Activated naive CD4-positive, alpha-beta T cell treated with anti-CD3 and anti-CD28 coated beads, Interleukin-2, amount 10 ng/mL, durations not matched to agents 7 days and 5 days (primary cell): ENCODE data around the gene RCC2.

ENCODE experiments used
- CTCF ChIA-PET: fragments of 350-600 bp; sonication (Branson Sonifier 250); formaldehyde crosslinking; loops from one replicate; lab custom pipeline; 2021; ENCODE audit warnings: antibody characterized with exemption; lab: Charles Lee
- DNase-seq: peaks from one replicate; pipeline ENCODE4 v3.0.0-alpha.2; 2020
- H3K27ac Mint-ChIP-seq: one replicate; pipeline ENCODE4 v1.8.0; 2021; ENCODE audit warnings: mild to moderate bottlenecking, moderate library complexity, mixed read lengths
- H3K27me3 Mint-ChIP-seq: one replicate; pipeline ENCODE4 v1.8.0; 2021; ENCODE audit warnings: mild to moderate bottlenecking, mixed read lengths
- H3K36me3 Mint-ChIP-seq: one replicate; pipeline ENCODE4 v1.8.0; 2021; ENCODE audit warnings: mixed read lengths
- H3K4me1 Mint-ChIP-seq: one replicate; pipeline ENCODE4 v1.8.0; 2021; ENCODE audit warnings: mixed read lengths
- H3K4me3 Mint-ChIP-seq: one replicate; pipeline ENCODE4 v1.8.0; 2021; ENCODE audit warnings: mild to moderate bottlenecking, moderate library complexity, mixed read lengths
- H3K9me3 Mint-ChIP-seq: one replicate; pipeline ENCODE4 v1.8.0; 2021; ENCODE audit warnings: mixed read lengths

Gene RCC2

DNA sequence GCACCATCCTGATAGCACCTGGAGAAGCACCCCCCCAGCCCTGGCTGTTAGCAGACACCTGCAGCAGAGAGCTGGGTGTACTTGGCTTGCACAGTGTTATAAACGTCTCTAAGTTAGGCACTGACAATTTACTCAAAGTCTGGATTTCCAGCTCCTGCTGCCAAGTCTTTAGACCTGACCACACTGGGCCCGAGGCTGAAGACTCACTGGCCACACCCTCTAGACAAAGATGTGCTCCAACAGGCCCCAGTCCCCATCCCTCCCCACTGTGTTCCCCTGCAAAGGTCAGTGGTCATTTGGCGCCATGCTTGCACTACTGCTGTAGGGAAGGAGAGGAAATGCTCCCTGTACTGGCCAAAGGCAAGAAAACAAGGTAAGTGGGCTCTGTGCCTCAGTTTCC is 36.4 kb downstream of the RCC2 start:
- no peak for DNase-seq
- no peaks in the 10 kb centered on the region for H3K4me1 Mint-ChIP-seq
- H3K4me3 Mint-ChIP-seq: no peak overlapping the region
- H3K27me3 Mint-ChIP-seq: no peaks in the 10 kb centered on the region
- CTCF ChIA-PET: no interaction called here
- H3K9me3 Mint-ChIP-seq: no peaks in the 10 kb centered on the region
- peaks cover 14% of the 10 kb centered on the region for H3K36me3 Mint-ChIP-seq
- no peak overlapping the region for H3K27ac Mint-ChIP-seq

DNA sequence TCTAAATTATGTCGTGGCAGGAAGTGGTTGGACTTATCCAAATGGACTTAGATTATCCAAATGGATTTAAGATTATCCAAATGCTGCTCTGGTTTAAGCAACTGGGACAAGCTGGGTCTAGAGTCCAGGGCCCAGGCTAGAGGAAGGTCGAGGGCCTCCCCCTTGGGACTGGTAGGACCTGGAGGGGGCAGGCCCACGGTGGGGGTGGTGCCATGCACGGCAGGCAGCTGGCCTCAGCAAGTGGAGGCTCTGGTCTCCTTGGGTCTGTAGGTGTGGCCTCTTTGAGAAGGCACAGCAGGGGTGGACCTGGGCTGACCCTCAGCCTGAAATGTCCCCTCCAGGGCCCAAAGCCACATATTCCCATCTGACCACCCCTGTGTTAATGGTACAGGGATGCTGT is 37.6 kb downstream of the RCC2 start:
- H3K4me3 Mint-ChIP-seq: no peak overlapping the region
- H3K27me3 Mint-ChIP-seq: no peaks in the 10 kb centered on the region
- H3K9me3 Mint-ChIP-seq: no peaks in the 10 kb centered on the region
- H3K4me1 Mint-ChIP-seq: no peaks in the 10 kb centered on the region
- CTCF ChIA-PET: no interaction called here
- DNase-seq: no peak
- peaks cover 4% of the 10 kb centered on the region for H3K36me3 Mint-ChIP-seq
- no peak overlapping the region for H3K27ac Mint-ChIP-seq

- peaks cover 3% of the 10 kb centered on the region for H3K36me3 Mint-ChIP-seq
- no peak overlapping the region for H3K27ac Mint-ChIP-seq
- no peaks in the 10 kb centered on the region for H3K4me1 Mint-ChIP-seq
- CTCF ChIA-PET: no interaction called here
- no peaks in the 10 kb centered on the region for H3K9me3 Mint-ChIP-seq
- no peak for DNase-seq
- no peak overlapping the region for H3K4me3 Mint-ChIP-seq
- H3K27me3 Mint-ChIP-seq: peaks cover 2% of the 10 kb centered on the region
These were observed 38.6 kb downstream of the RCC2 start for GRCh38 chr1:17400725-17401341.

- Mint-ChIP-seq H3K9me3 (no peaks in the 10 kb centered on the region), H3K36me3 (no peaks in the 10 kb centered on the region), H3K27ac (no peak overlapping the region), H3K27me3 (peaks cover 17% of the 10 kb centered on the region), H3K4me1 (peaks cover 9% of the 10 kb centered on the region), H3K4me3 (no peak overlapping the region)
- no peak for DNase-seq
- CTCF ChIA-PET: no interaction called here
These were observed 41.4 kb downstream of the RCC2 start for GRCh38 chr1:17397910-17398695.

GRCh38 chr1:17393230-17393629 is 46.2 kb downstream of the RCC2 start:
- Mint-ChIP-seq H3K4me3 (no peak overlapping the region), H3K27me3 (peaks cover 34% of the 10 kb centered on the region)
- CTCF ChIA-PET: interaction anchor here (0.9 kb wide), 1 partner anchor 56 kb away, joined by 3 read pairs; no protein-coding TSS in a partner anchor

DNA sequence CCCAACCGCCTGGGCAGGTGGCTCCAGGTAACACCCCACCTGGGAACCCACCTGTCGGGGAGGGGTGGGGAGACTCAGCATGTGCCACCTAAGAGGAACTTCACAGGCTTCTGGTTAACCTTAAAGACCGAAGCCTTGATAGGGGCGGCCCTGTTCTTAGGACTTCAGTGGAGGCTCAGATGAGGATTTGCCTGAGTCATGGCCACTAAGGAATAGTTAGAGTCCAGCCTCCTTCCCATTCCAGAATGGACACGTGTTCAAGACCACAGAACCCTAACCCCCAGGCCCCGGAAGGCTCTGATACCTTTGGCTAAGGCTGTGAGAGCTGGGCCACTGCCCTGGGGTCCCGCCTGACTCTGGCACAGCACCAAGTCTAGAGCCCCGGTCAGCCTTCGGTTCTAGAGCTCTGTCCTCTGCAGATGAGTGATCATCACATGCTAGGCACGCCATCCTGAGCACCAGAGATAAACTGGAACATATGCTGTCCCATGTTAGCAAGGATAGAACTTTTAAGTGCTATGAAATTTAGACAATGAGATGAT is 47.2 kb downstream of the RCC2 start:
- Mint-ChIP-seq H3K36me3 (no peaks in the 10 kb centered on the region), H3K9me3 (no peaks in the 10 kb centered on the region), H3K4me3 (no peak overlapping the region), H3K4me1 (peaks cover 17% of the 10 kb centered on the region), H3K27ac (no peak overlapping the region), H3K27me3 (peaks cover 36% of the 10 kb centered on the region)
- DNase-seq: no peak
- CTCF ChIA-PET: no interaction called here

More at GRCh38 chr1:17393230-17393629, 46.2 kb downstream of the RCC2 start:
- DNase-seq: no peak
- H3K27ac Mint-ChIP-seq: no peak overlapping the region
- peaks cover 17% of the 10 kb centered on the region for H3K4me1 Mint-ChIP-seq
- H3K9me3 Mint-ChIP-seq: no peaks in the 10 kb centered on the region
- no peaks in the 10 kb centered on the region for H3K36me3 Mint-ChIP-seq

GRCh38 chr1:17381161-17381560 is 58.3 kb downstream of the RCC2 start:
- Mint-ChIP-seq H3K27ac (no peak overlapping the region), H3K4me1 (no peaks in the 10 kb centered on the region), H3K9me3 (no peaks in the 10 kb centered on the region), H3K36me3 (no peaks in the 10 kb centered on the region), H3K27me3 (peaks cover 27% of the 10 kb centered on the region), H3K4me3 (no peak overlapping the region)
- DNase-seq: no peak
- CTCF ChIA-PET: no interaction called here

GRCh38 chr1:17377325-17377953 is 62.0 kb downstream of the RCC2 start:
- no peak overlapping the region for H3K27ac Mint-ChIP-seq
- no peaks in the 10 kb centered on the region for H3K36me3 Mint-ChIP-seq
- no peak overlapping the region for H3K4me3 Mint-ChIP-seq
- CTCF ChIA-PET: no interaction called here
- no peak for DNase-seq
- H3K4me1 Mint-ChIP-seq: no peaks in the 10 kb centered on the region
- H3K9me3 Mint-ChIP-seq: no peaks in the 10 kb centered on the region
- peaks cover 16% of the 10 kb centered on the region for H3K27me3 Mint-ChIP-seq

DNA sequence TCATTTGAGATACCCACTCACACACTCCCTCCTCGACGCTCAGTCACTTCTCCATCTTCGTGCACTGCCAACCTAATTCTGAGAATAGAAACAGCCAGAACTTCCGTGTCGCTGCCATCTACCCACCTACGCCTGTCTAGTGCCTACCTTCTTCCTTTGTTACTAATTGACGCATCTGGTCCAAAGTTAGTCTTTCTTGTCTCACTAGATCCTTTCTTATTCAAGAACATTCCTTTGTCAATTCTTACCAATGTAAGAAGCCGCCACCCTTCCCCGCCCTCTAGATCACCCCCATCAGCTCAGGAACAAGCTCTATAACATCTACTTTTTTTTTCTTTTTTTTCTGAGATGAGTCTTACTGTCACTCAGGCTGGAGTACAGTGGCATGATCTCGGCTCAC is 63.8 kb downstream of the RCC2 start:
- Mint-ChIP-seq H3K36me3 (no peaks in the 10 kb centered on the region), H3K9me3 (no peaks in the 10 kb centered on the region)
- DNase-seq: no peak

GRCh38 chr1:17372955-17373354 is 66.5 kb downstream of the RCC2 start:
- DNase-seq: no peak
- Mint-ChIP-seq H3K4me3 (no peak overlapping the region), H3K27ac (no peak overlapping the region), H3K27me3 (peaks cover 4% of the 10 kb centered on the region), H3K9me3 (no peaks in the 10 kb centered on the region), H3K36me3 (no peaks in the 10 kb centered on the region), H3K4me1 (no peaks in the 10 kb centered on the region)
- CTCF ChIA-PET: no interaction called here

More for the DNA sequence above, 63.8 kb downstream of the RCC2 start:
- Mint-ChIP-seq H3K27ac (no peak overlapping the region), H3K27me3 (peaks cover 11% of the 10 kb centered on the region), H3K4me3 (no peak overlapping the region), H3K4me1 (no peaks in the 10 kb centered on the region)
- CTCF ChIA-PET: no interaction called here

- Mint-ChIP-seq H3K4me3 (no peak within 1 kb of the TSS), H3K36me3 (no peaks in the 10 kb centered on the region), H3K27me3 (peaks cover 8% of the 10 kb centered on the region), H3K27ac (no peak within 1 kb of the TSS), H3K9me3 (no peaks in the 10 kb centered on the region), H3K4me1 (no peaks in the 10 kb centered on the region)
- CTCF ChIA-PET: no interaction called here
- no peak for DNase-seq
These were observed 67.6 kb downstream of the RCC2 start, which contains the start of gene PADI6 for GRCh38 chr1:17371896-17372295. TSS of gene PADI6 (plus strand) at chr1:17372196. CDS start at chr1:17372246, 50 bp downstream.

GRCh38 chr1:17370618-17371017 is 68.9 kb downstream of the RCC2 start:
- Mint-ChIP-seq H3K27me3 (peaks cover 18% of the 10 kb centered on the region), H3K4me1 (no peaks in the 10 kb centered on the region), H3K9me3 (no peaks in the 10 kb centered on the region), H3K4me3 (no peak overlapping the region), H3K36me3 (no peaks in the 10 kb centered on the region), H3K27ac (no peak overlapping the region)
- CTCF ChIA-PET: no interaction called here
- no peak for DNase-seq

DNA sequence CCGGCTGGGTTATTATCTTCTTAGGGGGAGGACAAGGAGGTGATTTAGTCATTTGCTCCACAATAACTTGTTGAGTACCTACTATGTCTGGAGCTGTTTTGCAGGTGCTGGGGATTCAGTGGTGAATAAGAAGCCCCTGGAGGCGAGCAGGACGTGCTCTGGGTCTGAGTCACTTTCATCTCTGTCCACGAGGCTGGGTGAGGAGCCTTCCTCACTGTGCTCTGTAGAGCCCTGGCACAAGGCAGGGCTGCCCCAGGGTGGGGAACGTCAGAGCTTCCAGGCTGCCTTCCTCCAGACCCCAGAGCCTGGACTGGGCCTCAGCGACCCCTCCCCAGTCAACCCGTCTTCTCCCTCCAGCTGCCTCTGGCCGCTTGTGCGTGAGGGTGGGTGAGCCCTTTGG is 70.0 kb downstream of the RCC2 start:
- no peaks in the 10 kb centered on the region for H3K4me1 Mint-ChIP-seq
- H3K27ac Mint-ChIP-seq: no peak overlapping the region
- no peaks in the 10 kb centered on the region for H3K9me3 Mint-ChIP-seq
- DNase-seq: no peak
- CTCF ChIA-PET: no interaction called here
- no peaks in the 10 kb centered on the region for H3K36me3 Mint-ChIP-seq
- H3K4me3 Mint-ChIP-seq: no peak overlapping the region
- peaks cover 20% of the 10 kb centered on the region for H3K27me3 Mint-ChIP-seq

GRCh38 chr1:17365293-17365692 is 74.2 kb downstream of the RCC2 start:
- Mint-ChIP-seq H3K4me1 (no peaks in the 10 kb centered on the region), H3K27ac (no peak overlapping the region), H3K36me3 (no peaks in the 10 kb centered on the region), H3K27me3 (peaks cover 16% of the 10 kb centered on the region), H3K9me3 (no peaks in the 10 kb centered on the region), H3K4me3 (no peak overlapping the region)
- DNase-seq: no peak
- CTCF ChIA-PET: no interaction called here
